Small intestine (tissue), 7 donors: Measurements from ENCODE around the gene HOXA11. TPM values are rescaled to one million over a fixed set of nuclear protein-coding genes. Genes with fewer than 3 reads are reported as not detected.

Experiments
- DNase-seq, 2 donors: peaks; one replicate each; pipeline versions ENCODE4 v3.0.0 to v3.0.0-alpha.2; 2013
- FAIRE-seq: peaks from 2 replicates; lab custom pipeline; 2012; peaks lifted over from hg19 to GRCh38; lab: Jason Lieb, UNC
- H3K27ac ChIP-seq, 3 donors: one replicate each; pipeline ENCODE4 v1.5.1; 2013; ENCODE audit warnings: low read length in 2 of 3, mild to moderate bottlenecking in 2 of 3, control low read depth in 1 of 3, inconsistent platforms in 1 of 3, low read depth in 1 of 3, moderate library complexity in 1 of 3
- H3K27me3 ChIP-seq, 3 donors: one replicate each; pipeline ENCODE4 v1.6.1; 2013; ENCODE audit warnings: low read length in 3 of 3, inconsistent platforms in 1 of 3; ENCODE audit not compliant: control insufficient read depth in 3 of 3, insufficient read depth in 3 of 3
- H3K36me3 ChIP-seq, 3 donors: one replicate each; pipeline ENCODE4 v1.6.1; 2013; ENCODE audit warnings: low read length in 3 of 3, inconsistent platforms in 1 of 3, low read depth in 1 of 3, mild to moderate bottlenecking in 1 of 3, moderate library complexity in 1 of 3; ENCODE audit not compliant: control insufficient read depth in 3 of 3, insufficient read depth in 2 of 3
- H3K4me1 ChIP-seq, 3 donors: one replicate each; pipeline ENCODE4 v1.6.1; 2013; ENCODE audit warnings: low read length in 2 of 3, inconsistent platforms in 1 of 3, low read depth in 1 of 3, mild to moderate bottlenecking in 1 of 3, moderate library complexity in 1 of 3; ENCODE audit not compliant: control insufficient read depth in 3 of 3, insufficient read depth in 2 of 3
- H3K4me3 ChIP-seq, 3 donors: one replicate each; pipeline ENCODE4 v1.5.1; 2013; ENCODE audit warnings: low read length in 3 of 3, control low read depth in 1 of 3, inconsistent platforms in 1 of 3, low read depth in 1 of 3, mild to moderate bottlenecking in 1 of 3, moderate library complexity in 1 of 3
- H3K9me3 ChIP-seq, 2 donors: one replicate each; pipeline ENCODE4 v1.6.1; 2013; ENCODE audit warnings: low read depth in 1 of 2, low read length in 1 of 2; ENCODE audit not compliant: control insufficient read depth in 2 of 2, insufficient read depth in 1 of 2
- WGBS, 3 donors: extraction: QIAGEN DNeasy Blood & Tissue Kit; methylation state at CpG; one replicate each; pipeline ENCODE4 v1.1.7; 2013; 5-methylcytosine and 5-hydroxymethylcytosine counted together
- polyA plus RNA-seq, 4 donors: library from polyadenylated mRNA; stranded (reverse) in 3 of 4; unstranded in 1 of 4; fragments of 200-250 nt in 3 of 4; fragments of 120-200 nt in 1 of 4; gene quantifications; one replicate each; pipeline versions ENCODE4 v1.2.1 to v1.2.3, GENCODE V29; 2013
- donor health status: healthy with polysubstance abuse.
- donor health status: control.
- donor health status: control.
- donor health status: Bipolar disorder and iron deficiency.
- donor health status: healthy.

Gene HOXA11
- polyA plus RNA-seq, 4 donors, result 0.04 TPM; not detected in 3

DNA sequence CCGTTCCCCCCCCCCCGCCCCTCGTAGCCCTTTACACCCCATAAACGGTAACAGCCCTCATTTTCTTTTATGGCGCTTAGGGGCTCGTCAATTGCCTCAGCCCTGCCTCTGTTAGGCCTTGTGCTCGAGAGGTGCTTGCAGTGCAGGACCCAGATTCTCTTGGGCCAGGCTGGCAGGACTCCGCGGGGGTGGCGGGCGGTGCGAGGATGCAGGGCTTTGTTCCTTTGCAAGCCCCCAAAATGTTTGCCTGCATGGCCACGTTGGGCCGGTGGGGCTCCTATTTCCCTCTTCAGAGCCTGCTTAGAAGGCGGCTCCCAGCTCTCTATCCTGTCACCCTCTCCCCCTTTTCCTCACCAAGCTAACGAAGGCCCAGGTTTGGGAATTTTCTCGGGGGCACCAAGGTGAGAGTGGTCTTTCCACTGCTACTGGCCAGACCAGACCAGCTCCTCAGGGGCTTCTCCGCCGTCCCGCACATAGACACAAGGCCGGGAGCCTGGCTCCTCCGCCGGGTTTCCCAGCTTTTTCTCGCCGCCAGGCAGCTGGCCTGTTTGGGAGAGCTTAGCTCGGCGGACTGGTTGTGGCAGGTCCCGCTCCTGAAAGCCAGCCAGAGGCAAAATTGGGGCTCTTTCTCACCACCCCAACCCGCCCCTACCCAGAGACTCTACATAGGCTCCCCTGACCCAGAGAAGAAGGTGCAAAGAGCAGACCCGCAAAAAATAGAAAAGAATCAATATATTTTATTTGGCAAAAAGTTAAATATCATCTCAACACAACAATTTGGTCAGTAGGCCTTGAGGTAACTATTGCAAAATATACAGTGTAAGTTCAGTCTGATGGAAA is 23.1 kb downstream of the HOXA11 start:
- H3K27me3 ChIP-seq, result peaks cover 10 to 99% (median 76%) of the 10 kb centered on the region in 3 donors
- no peak for FAIRE-seq

DNA sequence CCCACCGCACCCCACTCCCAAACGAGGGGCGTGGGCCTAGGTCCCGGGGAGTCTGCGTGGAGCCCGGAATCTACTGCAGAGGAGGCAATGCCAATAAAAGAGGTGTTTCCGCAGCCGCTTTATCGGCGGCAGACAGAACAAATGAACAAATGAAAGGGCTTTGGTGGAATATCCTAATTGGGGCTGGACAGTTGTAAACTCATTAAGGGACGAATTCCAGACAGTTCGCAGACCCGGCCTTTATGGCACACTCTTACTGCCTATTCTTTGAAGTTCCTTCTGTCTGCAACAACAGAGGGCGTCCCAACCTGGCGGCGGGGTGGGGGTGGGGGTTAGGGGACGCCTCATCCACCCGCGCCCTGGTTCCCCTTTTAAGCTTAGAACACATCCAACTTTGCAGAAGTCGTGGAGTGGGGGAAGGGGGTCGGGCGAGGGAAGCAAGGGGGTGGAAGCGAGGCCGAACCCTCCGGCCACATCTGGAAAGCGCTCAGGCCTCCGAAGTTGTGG is 23.8 kb downstream of the HOXA11 start:
- FAIRE-seq (no peak), DNase-seq (no peak)
- Histone ChIP-seq H3K36me3 (peaks cover 0 to 7% (median 0%) of the 10 kb centered on the region in 3 donors), H3K4me3 (peak overlapping the region; percentile 28 to 45 (median 31)), H3K27me3 (peaks cover 14 to 98% (median 75%) of the 10 kb centered on the region in 3 donors), H3K9me3 (peaks cover 0 to 8% of the 10 kb centered on the region in 2 donors), H3K27ac (no peak overlapping the region), H3K4me1 (peaks cover 0 to 14% (median 0%) of the 10 kb centered on the region in 3 donors)
- WGBS, 3 donors, result 3 to 7% (median 3%) methylated on average over 19 to 27 of the region's 27 CpGs

More for the DNA sequence above, 23.1 kb downstream of the HOXA11 start:
- H3K4me3 ChIP-seq, result peak overlapping the region in 1 of 3 donors; percentile 3
- peak overlapping the region in 1 of 3 donors; percentile 13 for H3K27ac ChIP-seq
- peaks cover 0 to 7% (median 0%) of the 10 kb centered on the region in 3 donors for H3K36me3 ChIP-seq
- DNase-seq, result peak in 1 of 2 donors; percentile 72
- H3K9me3 ChIP-seq, result peaks cover 0 to 13% of the 10 kb centered on the region in 2 donors
- peaks cover 0 to 11% (median 0%) of the 10 kb centered on the region in 3 donors for H3K4me1 ChIP-seq
- 18 to 32% (median 31%) methylated on average over 30 of the region's 30 CpGs for WGBS, 3 donors

DNA sequence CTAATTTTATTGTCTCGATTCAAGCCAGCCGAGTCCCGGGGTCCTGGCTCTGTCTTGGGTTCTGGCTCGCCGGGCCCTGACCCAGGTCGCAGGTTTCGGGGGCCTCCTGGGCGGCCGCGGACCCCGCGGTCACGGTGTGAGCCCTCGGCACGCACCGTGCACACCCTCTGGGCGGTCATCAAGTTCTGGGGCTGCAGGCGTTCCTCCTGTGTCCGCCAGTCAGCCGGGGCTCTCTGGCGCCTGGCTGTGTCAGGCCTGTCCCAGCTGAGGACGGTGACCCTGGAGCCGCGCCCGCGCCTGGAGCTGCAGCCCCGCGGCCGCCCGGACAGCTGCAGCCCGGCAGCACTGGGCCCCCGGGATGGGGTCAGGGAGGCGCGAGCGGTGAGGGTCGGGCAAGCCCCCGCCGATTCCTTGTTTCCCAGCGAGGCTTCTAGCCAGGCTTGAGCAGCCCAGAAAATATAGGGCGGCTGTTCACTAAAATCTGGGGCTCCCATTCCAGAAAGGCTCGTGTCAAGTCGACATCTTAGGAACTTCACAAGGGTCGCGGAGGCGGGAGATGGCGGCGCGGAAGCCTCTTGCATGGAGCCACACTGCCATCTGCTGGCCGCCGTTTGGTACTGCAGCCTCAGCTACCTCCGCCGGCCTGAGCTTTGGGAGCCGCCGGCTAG is 24.4 kb downstream of the HOXA11 start:
- DNase-seq, result peak; percentile 49 to 94
- H3K27me3 ChIP-seq, result peaks cover 14 to 98% (median 75%) of the 10 kb centered on the region in 3 donors
- H3K4me1 ChIP-seq, result peaks cover 0 to 18% (median 0%) of the 10 kb centered on the region in 3 donors
- H3K36me3 ChIP-seq, result peaks cover 0 to 7% (median 0%) of the 10 kb centered on the region in 3 donors
- WGBS, 3 donors, result 1 to 2% (median 1%) methylated on average over 50 to 54 of the region's 54 CpGs
- H3K27ac ChIP-seq, result peak overlapping the region in 1 of 3 donors; percentile 44
- no peak for FAIRE-seq
- H3K9me3 ChIP-seq, result peaks cover 0 to 3% of the 10 kb centered on the region in 2 donors
- peak overlapping the region; percentile 28 to 45 (median 31) for H3K4me3 ChIP-seq

DNA sequence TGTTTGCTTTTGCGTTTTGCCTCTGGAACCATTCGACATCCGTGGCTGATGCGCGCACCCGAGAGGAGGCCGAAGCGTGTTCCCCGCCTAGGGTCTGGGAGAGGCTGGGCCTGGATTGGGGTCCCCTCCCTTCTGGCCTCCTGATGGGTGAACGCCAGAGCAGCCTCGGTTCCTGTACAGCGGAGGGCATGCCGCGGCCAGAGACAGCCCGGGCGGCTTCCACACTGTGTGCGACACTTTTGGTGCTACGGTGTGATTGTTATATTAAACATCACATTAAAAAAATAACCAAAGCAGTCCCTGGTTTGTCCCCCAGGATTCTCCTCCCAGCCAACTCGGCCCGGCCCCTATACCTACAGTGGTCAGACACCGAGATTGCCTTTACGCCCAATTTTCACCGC is 24.9 kb downstream of the HOXA11 start:
- DNase-seq (no peak), FAIRE-seq (no peak)
- Histone ChIP-seq H3K27me3 (peaks cover 14 to 98% (median 75%) of the 10 kb centered on the region in 3 donors), H3K9me3 (peaks cover 0 to 3% of the 10 kb centered on the region in 2 donors), H3K4me3 (peak overlapping the region in 2 of 3 donors; percentile 4 to 45), H3K36me3 (peaks cover 0 to 7% (median 0%) of the 10 kb centered on the region in 3 donors), H3K4me1 (peaks cover 0 to 23% (median 0%) of the 10 kb centered on the region in 3 donors), H3K27ac (no peak overlapping the region)
- 14 to 33% (median 25%) methylated on average over 23 of the region's 23 CpGs for WGBS, 3 donors

DNA sequence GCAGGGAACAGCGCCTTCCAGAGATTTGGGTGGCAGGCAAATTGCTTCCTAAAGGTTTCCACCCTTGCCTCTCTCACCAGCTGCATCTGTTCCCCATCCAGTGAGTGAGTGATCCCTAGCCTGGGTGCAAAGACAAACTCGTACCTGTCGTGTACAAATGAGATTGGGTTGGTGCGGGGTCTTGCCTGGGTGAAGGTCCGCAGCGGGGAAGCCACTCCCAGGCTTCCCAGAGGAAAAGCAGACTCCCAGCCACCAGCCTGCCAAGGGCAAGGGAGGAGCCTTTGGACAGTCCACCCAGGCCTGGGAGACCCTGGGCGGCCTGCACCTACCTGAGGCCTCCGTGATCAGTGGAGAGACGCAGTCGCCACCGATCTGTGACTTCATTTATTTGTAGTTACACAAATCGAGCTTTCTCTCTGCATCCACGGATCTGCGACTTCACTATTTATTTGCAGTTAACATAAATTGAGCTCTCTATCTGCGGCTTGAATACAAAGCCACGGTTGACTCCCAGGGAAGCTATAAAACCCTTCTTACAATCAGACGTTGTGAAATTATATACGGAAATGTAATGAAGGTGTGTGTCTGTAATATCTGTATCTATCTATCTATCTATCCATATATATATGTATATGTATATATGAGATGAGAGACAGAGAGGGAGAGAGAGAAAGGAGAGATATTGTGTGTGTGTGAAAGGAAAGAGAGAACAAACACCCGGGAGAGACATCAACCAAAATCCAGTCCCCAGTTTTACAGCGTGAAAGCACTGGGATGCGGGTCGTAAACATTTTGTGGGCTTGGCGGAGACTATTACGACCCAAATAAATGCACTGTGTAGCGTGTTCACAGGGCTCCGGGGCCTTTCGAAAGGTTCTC is 25.5 kb downstream of the HOXA11 start:
- Histone ChIP-seq H3K27me3 (peaks cover 12 to 98% (median 71%) of the 10 kb centered on the region in 3 donors), H3K4me1 (peaks cover 0 to 25% (median 0%) of the 10 kb centered on the region in 3 donors), H3K4me3 (peak overlapping the region in 1 of 3 donors; percentile 45), H3K9me3 (peaks cover 0 to 3% of the 10 kb centered on the region in 2 donors), H3K27ac (no peak overlapping the region), H3K36me3 (peaks cover 0 to 7% (median 0%) of the 10 kb centered on the region in 3 donors)
- FAIRE-seq (no peak), DNase-seq (no peak)
- WGBS, 3 donors, result 27 to 51% (median 42%) methylated on average over 27 of the region's 27 CpGs

DNA sequence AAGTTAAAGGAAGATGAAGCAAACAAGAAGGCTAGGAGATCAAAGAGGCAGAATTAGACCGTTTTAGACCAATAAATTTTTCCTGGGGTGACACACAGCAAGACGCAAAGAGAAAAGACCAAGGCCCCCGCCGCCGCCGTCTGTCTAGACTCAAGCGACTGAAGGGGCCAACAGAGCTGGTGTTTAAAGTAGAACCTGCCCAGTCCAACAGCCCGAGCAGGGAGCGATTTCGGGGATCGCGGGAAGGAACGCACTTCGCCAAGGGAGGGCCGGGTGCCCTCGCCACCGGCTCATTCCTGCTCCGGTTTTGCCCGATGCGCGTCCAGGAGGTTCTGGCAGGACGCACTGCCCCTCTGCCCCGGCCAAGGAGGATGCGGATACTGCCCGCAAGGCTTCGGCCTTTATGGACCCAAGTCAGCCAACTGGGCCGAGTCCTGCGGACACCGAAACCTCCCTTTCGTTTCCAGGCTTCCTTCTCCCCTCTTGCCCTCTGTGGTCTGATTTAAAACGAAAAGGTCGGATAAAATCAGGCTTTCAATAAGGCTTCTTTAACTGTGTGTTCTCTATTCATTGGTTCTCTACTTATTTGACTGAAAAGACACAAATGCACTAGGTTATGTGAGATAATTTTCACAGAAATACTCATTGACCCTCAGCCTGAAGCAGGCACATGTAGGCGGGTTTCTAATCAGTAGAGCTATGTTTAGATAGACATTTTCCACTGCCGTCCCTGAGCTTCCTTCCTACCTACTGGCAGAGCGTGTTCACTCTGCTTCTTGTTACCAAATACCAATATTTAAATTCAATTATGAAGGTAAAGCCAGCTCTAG is 26.4 kb downstream of the HOXA11 start:
- Histone ChIP-seq H3K4me3 (no peak overlapping the region), H3K9me3 (peaks cover 0 to 3% of the 10 kb centered on the region in 2 donors), H3K27ac (no peak overlapping the region), H3K4me1 (peaks cover 0 to 20% (median 0%) of the 10 kb centered on the region in 3 donors), H3K27me3 (peaks cover 16 to 98% (median 70%) of the 10 kb centered on the region in 3 donors), H3K36me3 (peaks cover 0 to 7% (median 0%) of the 10 kb centered on the region in 3 donors)
- DNase-seq, result no peak
- 17 to 34% (median 28%) methylated on average over 35 of the region's 35 CpGs for WGBS, 3 donors
- FAIRE-seq, result no peak
